Measurements from ENCODE around the gene SLK.

The SLK gene

GRCh38 chr10:104036069-104036384 is 69.1 kb downstream of the SLK start:
- in situ Hi-C loops (cut with MboI; ENCODE audit: low pct_unique_long_range_greater_than_20kb, low sequenced_read_pairs, unreplicated experiment), result no loop called here
- no peak for DNase-seq (ENCODE audit: low spot score)
- no peak for TF ChIP-seq CTCF (IDR thresholded peaks at IDR 0.05; ENCODE audit: extremely low read depth, insufficient read depth, missing control alignments)

DNA sequence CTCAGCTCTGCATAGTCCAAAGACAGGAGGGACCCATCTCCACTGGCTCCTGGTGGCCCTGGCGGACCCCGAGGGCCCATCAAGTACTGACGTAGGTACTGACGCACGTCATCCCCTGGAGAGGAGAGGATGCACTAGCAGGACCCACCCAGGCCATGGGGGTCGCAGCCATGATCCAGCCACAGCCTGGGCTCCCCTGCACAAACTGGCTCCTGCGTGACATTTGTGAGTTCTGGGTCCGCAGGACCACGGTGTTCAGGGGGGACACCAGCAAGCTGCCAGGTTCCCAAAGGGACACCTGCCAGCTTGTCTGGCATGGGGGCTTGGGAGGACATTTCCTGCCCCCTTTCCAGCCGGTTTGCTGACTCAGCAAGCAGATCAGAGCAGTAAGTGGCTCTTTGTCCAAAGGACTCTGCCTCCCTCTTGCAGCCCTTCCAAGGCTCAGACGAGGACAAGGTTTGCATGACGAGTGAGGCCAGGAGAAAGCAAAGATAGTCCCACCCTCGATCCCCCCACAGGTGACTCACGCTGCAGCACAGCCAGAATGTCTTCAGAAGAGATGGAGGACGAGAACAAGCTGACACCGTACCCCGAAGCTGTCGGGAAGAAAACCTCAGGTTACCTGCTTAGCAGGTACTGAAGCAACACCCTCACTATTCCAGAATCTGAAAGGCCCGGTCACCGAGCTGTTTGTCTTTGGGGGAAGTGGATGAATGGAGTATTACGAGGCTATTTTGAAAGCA is 69.7 kb downstream of the SLK start:
- in situ Hi-C loops (cut with MboI; ENCODE audit: low pct_unique_long_range_greater_than_20kb, low sequenced_read_pairs, unreplicated experiment), result no loop called here
- peak; percentile 8 for DNase-seq (ENCODE audit: low spot score)
- no peak for TF ChIP-seq CTCF (IDR thresholded peaks at IDR 0.05; ENCODE audit: extremely low read depth, insufficient read depth, missing control alignments)

GRCh38 chr10:104037261-104037951 is 70.5 kb downstream of the SLK start:
- in situ Hi-C loops (cut with MboI; ENCODE audit: low pct_unique_long_range_greater_than_20kb, low sequenced_read_pairs, unreplicated experiment), result no loop called here
- peak; percentile 6 for DNase-seq (ENCODE audit: low spot score)
- no peak for TF ChIP-seq CTCF (IDR thresholded peaks at IDR 0.05; ENCODE audit: extremely low read depth, insufficient read depth, missing control alignments)

DNA sequence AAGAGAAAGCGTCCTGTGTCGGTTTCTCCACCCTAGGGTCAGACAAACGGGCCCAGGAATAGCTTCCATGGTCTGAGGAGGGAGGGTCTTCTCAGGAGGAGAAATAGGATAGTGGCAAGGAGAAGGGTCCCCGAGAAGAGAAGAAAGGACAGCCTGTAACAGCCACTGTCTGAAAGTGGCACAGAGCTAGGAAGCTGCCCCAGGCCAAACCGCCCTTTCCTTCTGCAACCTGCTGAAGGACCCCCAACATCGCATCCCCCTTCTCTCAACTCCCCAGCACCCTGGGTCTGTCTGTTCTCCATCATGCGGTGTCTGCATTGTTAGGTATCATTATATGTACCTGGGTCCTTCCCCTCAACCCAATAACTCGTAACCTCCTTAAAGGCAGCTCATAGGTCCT is 71.6 kb downstream of the SLK start:
- in situ Hi-C loops (cut with MboI; ENCODE audit: low pct_unique_long_range_greater_than_20kb, low sequenced_read_pairs, unreplicated experiment), result no loop called here
- peak; percentile 4 for DNase-seq (ENCODE audit: low spot score)
- no peak for TF ChIP-seq CTCF (IDR thresholded peaks at IDR 0.05; ENCODE audit: extremely low read depth, insufficient read depth, missing control alignments)

DNA sequence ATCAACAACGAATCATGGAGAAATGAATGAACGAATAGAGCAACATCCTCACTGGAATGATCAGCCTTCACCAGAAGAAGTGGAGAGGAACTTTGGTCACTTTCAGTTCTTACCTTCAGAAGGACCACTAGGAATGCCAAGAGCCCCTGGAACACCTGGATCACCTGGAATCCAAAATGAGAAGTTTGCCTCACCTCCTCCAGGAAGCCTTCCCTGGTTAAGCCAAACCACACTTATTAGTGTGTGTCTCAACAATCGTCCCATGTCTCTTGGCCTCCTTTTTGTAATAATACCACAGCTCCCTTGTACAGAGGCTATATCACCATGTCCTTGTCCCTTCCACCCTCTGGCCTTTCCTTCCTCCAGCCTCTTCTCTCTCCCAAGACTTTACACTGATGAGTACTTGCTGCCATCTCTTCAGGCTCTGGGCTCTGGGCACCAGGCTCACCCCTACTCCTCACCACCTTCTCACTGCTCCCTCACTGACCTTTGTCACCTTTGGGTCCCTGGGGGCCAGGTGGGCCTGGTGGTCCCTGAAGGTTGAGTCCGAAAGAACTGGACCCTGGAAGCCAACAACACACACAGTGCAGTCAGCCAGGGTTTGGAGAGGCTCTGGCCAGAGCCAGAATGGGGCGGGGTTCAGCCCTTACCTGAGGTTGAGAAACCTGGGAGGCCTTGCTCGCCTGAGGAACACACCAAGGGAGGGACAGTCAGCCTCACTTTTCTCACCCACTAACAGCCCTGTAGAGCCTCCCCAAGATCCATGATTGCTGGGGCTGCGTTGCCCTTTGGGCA is 72.2 kb downstream of the SLK start:
- DNase-seq (ENCODE audit: low spot score), result no peak
- in situ Hi-C loops (cut with MboI; ENCODE audit: low pct_unique_long_range_greater_than_20kb, low sequenced_read_pairs, unreplicated experiment), result no loop called here
- no peak for TF ChIP-seq CTCF (IDR thresholded peaks at IDR 0.05; ENCODE audit: extremely low read depth, insufficient read depth, missing control alignments)

- no peak for TF ChIP-seq CTCF (IDR thresholded peaks at IDR 0.05; ENCODE audit: extremely low read depth, insufficient read depth, missing control alignments)
- in situ Hi-C loops (cut with MboI; ENCODE audit: low pct_unique_long_range_greater_than_20kb, low sequenced_read_pairs, unreplicated experiment), result no loop called here
- no peak for DNase-seq (ENCODE audit: low spot score)
Observed at GRCh38 chr10:104040382-104040781, 73.4 kb downstream of the SLK start.
